ENCODE measurements around the gene APEX2. TPM values are rescaled to one million over a fixed set of nuclear protein-coding genes. Genes with fewer than 3 reads are reported as not detected.

APEX2 gene
- polyA plus RNA-seq, 4 donors = 11.2 to 15.1 (median 14.4) TPM

GRCh38 chrX:55005256-55005655 lies 5.1 kb downstream of the APEX2 start:
- DNase-seq (no peak), FAIRE-seq (no peak)
- Histone ChIP-seq H3K4me3 (ENCODE audit: low read depth in 1 of 3, low read length in 3 of 3) (no peak overlapping the region), H3K4me1 (ENCODE audit: control insufficient read depth in 3 of 3, insufficient read depth in 2 of 3, low read depth in 1 of 3, low read length in 2 of 3) (peaks cover 0 to 25% (median 8%) of the 10 kb centered on the region in 3 donors), H3K27ac (ENCODE audit: low read depth in 1 of 3, low read length in 2 of 3) (no peak overlapping the region), H3K27me3 (ENCODE audit: control insufficient read depth in 3 of 3, insufficient read depth in 3 of 3, low read length in 3 of 3) (no peaks in the 10 kb centered on the region), H3K36me3 (ENCODE audit: control insufficient read depth in 3 of 3, insufficient read depth in 2 of 3, low read depth in 1 of 3, low read length in 3 of 3) (peaks cover 0 to 38% (median 3%) of the 10 kb centered on the region in 3 donors), H3K9me3 (ENCODE audit: control insufficient read depth in 2 of 2, insufficient read depth in 1 of 2, low read depth in 1 of 2, low read length in 1 of 2) (no peaks in the 10 kb centered on the region)

DNA sequence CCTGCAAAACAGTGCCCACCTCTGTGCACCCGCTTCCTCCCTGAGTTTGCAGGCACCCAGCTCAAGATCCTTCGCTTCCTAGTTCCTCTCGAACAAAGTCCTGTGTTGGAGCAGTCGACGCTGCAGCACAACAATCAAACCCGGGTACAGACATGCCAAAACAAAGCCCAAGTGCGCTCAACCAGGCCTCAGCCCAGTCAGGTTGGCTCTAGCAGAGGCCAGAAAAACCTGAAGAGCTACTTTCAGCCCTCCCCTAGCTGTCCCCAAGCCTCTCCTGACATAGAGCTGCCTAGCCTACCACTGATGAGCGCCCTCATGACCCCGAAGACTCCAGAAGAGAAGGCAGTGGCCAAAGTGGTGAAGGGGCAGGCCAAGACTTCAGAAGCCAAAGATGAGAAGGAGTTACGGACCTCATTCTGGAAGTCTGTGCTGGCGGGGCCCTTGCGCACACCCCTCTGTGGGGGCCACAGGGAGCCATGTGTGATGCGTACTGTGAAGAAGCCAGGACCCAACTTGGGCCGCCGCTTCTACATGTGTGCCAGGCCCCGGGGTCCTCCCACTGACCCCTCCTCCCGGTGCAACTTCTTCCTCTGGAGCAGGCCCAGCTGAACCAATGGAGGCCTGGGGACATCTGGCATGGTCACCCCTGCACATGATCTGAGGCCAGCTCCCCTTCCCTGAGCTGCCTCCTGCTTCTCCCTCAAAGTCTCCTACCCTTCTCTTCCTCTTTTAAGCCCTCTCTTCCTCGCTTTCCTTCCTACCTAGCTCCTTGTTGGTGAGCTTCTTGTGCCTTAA lies 6.9 kb downstream of the APEX2 start:
- Histone ChIP-seq H3K27me3 (ENCODE audit: control insufficient read depth in 3 of 3, insufficient read depth in 3 of 3, low read length in 3 of 3) (no peaks in the 10 kb centered on the region), H3K27ac (ENCODE audit: low read depth in 1 of 3, low read length in 2 of 3) (peak overlapping the region; percentile 53 to 92 (median 78)), H3K4me1 (ENCODE audit: control insufficient read depth in 3 of 3, insufficient read depth in 2 of 3, low read depth in 1 of 3, low read length in 2 of 3) (peaks cover 0 to 20% (median 8%) of the 10 kb centered on the region in 3 donors), H3K36me3 (ENCODE audit: control insufficient read depth in 3 of 3, insufficient read depth in 2 of 3, low read depth in 1 of 3, low read length in 3 of 3) (peaks cover 0 to 37% (median 3%) of the 10 kb centered on the region in 3 donors), H3K4me3 (ENCODE audit: low read depth in 1 of 3, low read length in 3 of 3) (no peak overlapping the region), H3K9me3 (ENCODE audit: control insufficient read depth in 2 of 2, insufficient read depth in 1 of 2, low read depth in 1 of 2, low read length in 1 of 2) (no peaks in the 10 kb centered on the region)
- FAIRE-seq = no peak
- no peak for DNase-seq
- 79 to 91% (median 84%) methylated on average over 10 to 18 of the region's 18 CpGs for WGBS, 3 donors

DNA sequence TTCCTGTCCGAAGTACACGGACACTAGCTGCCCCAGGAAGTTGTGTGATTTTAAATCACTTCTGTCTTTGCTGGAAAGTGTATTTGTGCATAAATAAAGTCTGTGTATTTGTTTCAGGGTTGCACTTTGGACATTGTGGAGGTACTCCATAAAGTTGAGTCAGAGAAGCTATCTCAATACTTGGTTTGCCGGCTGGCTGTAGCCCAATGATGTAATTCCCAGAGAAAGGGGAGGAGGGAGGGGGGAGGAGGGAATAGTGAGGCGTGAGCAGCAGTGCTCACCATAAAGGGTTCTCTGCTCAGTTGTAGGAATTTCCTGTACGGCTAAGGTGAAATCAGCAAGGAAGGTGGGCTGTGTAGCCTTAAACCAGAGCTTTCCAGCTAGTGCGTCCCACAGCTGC lies 7.5 kb downstream of the APEX2 start:
- peak; percentile 86 to 88 for DNase-seq
- FAIRE-seq = no peak
- H3K36me3 ChIP-seq (ENCODE audit: control insufficient read depth in 3 of 3, insufficient read depth in 2 of 3, low read depth in 1 of 3, low read length in 3 of 3) = peaks cover 0 to 32% (median 3%) of the 10 kb centered on the region in 3 donors
- peaks cover 0 to 20% (median 8%) of the 10 kb centered on the region in 3 donors for H3K4me1 ChIP-seq (ENCODE audit: control insufficient read depth in 3 of 3, insufficient read depth in 2 of 3, low read depth in 1 of 3, low read length in 2 of 3)
- H3K27me3 ChIP-seq (ENCODE audit: control insufficient read depth in 3 of 3, insufficient read depth in 3 of 3, low read length in 3 of 3) = no peaks in the 10 kb centered on the region
- no peak overlapping the region for H3K4me3 ChIP-seq (ENCODE audit: low read depth in 1 of 3, low read length in 3 of 3)
- H3K27ac ChIP-seq (ENCODE audit: low read depth in 1 of 3, low read length in 2 of 3) = peak overlapping the region; percentile 56 to 95 (median 78)
- WGBS, 3 donors = 8 to 43% (median 43%) methylated on average over 6 of the region's 6 CpGs
- H3K9me3 ChIP-seq (ENCODE audit: control insufficient read depth in 2 of 2, insufficient read depth in 1 of 2, low read depth in 1 of 2, low read length in 1 of 2) = no peaks in the 10 kb centered on the region

DNA sequence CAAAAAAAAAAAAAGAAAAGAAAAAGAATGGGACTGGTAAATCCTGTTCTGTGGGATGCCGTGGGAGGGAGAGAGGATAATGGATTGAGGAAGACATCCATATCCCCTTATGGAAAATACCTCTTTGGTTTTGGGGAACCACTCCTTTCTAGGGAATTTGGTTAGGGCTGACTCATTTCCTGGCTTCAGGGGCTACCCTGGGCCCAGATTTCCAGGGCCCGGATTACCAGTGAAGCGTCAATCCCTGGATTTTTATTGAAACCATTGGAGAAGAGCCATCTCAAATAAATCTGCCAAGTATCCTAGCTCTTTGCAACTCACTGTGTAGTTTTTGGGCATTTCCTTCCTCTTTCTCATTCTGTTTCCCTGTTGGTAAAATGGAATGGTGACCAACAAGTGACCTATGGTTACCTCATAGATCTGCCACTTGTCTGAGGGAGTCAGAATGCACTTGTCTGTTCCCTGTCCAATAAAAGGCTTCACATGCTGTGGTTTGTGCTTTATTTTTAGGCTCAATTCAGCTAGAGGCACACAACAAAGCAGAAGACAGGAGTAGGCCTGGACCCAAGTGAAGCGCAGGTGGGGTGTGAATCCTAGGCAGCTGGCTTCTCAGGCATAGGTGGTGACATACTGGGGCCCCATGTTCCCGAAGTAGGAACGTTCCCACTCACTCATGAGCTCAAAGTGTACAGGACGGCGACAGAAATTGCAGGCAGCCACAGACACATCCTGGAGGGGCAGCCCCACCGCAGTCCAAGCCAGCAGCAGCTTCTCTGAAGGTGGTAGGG lies 8.6 kb downstream of the APEX2 start:
- no peak for FAIRE-seq
- no peak for DNase-seq
- Histone ChIP-seq H3K27me3 (ENCODE audit: control insufficient read depth in 3 of 3, insufficient read depth in 3 of 3, low read length in 3 of 3) (no peaks in the 10 kb centered on the region), H3K4me1 (ENCODE audit: control insufficient read depth in 3 of 3, insufficient read depth in 2 of 3, low read depth in 1 of 3, low read length in 2 of 3) (peaks cover 0 to 20% (median 8%) of the 10 kb centered on the region in 3 donors), H3K9me3 (ENCODE audit: control insufficient read depth in 2 of 2, insufficient read depth in 1 of 2, low read depth in 1 of 2, low read length in 1 of 2) (no peaks in the 10 kb centered on the region), H3K4me3 (ENCODE audit: low read depth in 1 of 3, low read length in 3 of 3) (no peak overlapping the region), H3K27ac (ENCODE audit: low read depth in 1 of 3, low read length in 2 of 3) (peak overlapping the region in 2 of 3 donors; percentile 56 to 95), H3K36me3 (ENCODE audit: control insufficient read depth in 3 of 3, insufficient read depth in 2 of 3, low read depth in 1 of 3, low read length in 3 of 3) (peaks cover 0 to 23% (median 3%) of the 10 kb centered on the region in 3 donors)
- 45 to 68% (median 61%) methylated on average over 9 of the region's 9 CpGs for WGBS, 3 donors

- H3K36me3 ChIP-seq (ENCODE audit: control insufficient read depth in 3 of 3, insufficient read depth in 2 of 3, low read depth in 1 of 3, low read length in 3 of 3) = peaks cover 0 to 10% (median 1%) of the 10 kb centered on the region in 3 donors
- no peak overlapping the region for H3K4me3 ChIP-seq (ENCODE audit: low read depth in 1 of 3, low read length in 3 of 3)
- peaks cover 0 to 20% (median 8%) of the 10 kb centered on the region in 3 donors for H3K4me1 ChIP-seq (ENCODE audit: control insufficient read depth in 3 of 3, insufficient read depth in 2 of 3, low read depth in 1 of 3, low read length in 2 of 3)
- H3K9me3 ChIP-seq (ENCODE audit: control insufficient read depth in 2 of 2, insufficient read depth in 1 of 2, low read depth in 1 of 2, low read length in 1 of 2) = no peaks in the 10 kb centered on the region
- H3K27ac ChIP-seq (ENCODE audit: low read depth in 1 of 3, low read length in 2 of 3) = no peak overlapping the region
- no peaks in the 10 kb centered on the region for H3K27me3 ChIP-seq (ENCODE audit: control insufficient read depth in 3 of 3, insufficient read depth in 3 of 3, low read length in 3 of 3)
- no peak for FAIRE-seq
- no peak for DNase-seq
- WGBS, 3 donors = 44 to 50% (median 44%) methylated on average over 2 of the region's 2 CpGs
These were observed 11.1 kb downstream of the APEX2 start for GRCh38 chrX:55011294-55011693.

DNA sequence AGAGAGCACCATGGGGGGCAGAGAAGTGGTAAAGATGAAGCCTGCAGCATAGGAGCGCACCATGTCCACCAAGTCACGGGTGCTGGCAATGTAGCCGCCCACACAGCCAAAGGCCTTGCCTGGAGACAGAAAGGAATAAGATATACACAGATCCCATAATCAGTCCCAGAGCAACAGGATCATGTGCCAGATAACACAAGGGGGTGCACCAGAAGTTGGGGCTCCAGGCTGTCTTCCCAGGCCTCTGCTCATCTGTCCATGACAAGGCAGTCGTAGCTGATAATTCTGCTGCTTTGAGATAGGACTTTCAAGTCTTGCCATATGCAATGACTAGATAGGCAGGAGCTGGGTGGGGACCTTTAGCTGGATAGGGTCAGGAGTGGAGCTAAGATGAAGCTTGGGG lies 14.7 kb downstream of the APEX2 start:
- Histone ChIP-seq H3K9me3 (ENCODE audit: control insufficient read depth in 2 of 2, insufficient read depth in 1 of 2, low read depth in 1 of 2, low read length in 1 of 2) (no peaks in the 10 kb centered on the region), H3K27me3 (ENCODE audit: control insufficient read depth in 3 of 3, insufficient read depth in 3 of 3, low read length in 3 of 3) (no peaks in the 10 kb centered on the region), H3K4me3 (ENCODE audit: low read depth in 1 of 3, low read length in 3 of 3) (no peak overlapping the region), H3K4me1 (ENCODE audit: control insufficient read depth in 3 of 3, insufficient read depth in 2 of 3, low read depth in 1 of 3, low read length in 2 of 3) (no peaks in the 10 kb centered on the region), H3K27ac (ENCODE audit: low read depth in 1 of 3, low read length in 2 of 3) (no peak overlapping the region), H3K36me3 (ENCODE audit: control insufficient read depth in 3 of 3, insufficient read depth in 2 of 3, low read depth in 1 of 3, low read length in 3 of 3) (no peaks in the 10 kb centered on the region)
- DNase-seq = no peak
- FAIRE-seq = no peak
- 86 to 95% (median 92%) methylated on average over 3 to 4 of the region's 4 CpGs for WGBS, 3 donors

DNA sequence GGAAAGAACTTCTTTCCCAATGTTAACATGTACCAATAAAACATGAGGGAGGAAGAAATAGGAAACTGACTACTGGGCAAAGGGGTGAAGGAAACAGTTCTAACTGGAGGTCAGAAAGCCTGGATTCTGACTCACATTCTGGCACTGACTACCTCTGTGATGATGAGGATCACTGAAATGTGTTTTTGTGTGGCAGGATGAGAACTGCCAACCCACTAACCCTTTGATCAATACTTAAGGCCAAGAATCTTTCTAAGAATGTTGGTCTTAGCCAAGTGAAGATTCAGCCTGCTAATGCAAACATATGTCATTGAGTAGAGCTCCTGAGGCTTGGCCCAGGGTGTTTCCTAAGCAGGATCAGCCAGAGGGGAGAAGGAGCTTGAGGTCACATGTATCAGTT lies 26.0 kb downstream of the APEX2 start:
- H3K9me3 ChIP-seq (ENCODE audit: control insufficient read depth in 2 of 2, insufficient read depth in 1 of 2, low read depth in 1 of 2, low read length in 1 of 2) = no peaks in the 10 kb centered on the region
- H3K36me3 ChIP-seq (ENCODE audit: control insufficient read depth in 3 of 3, insufficient read depth in 2 of 3, low read depth in 1 of 3, low read length in 3 of 3) = no peaks in the 10 kb centered on the region
- DNase-seq = no peak
- no peaks in the 10 kb centered on the region for H3K27me3 ChIP-seq (ENCODE audit: control insufficient read depth in 3 of 3, insufficient read depth in 3 of 3, low read length in 3 of 3)
- no peak overlapping the region for H3K27ac ChIP-seq (ENCODE audit: low read depth in 1 of 3, low read length in 2 of 3)
- no peaks in the 10 kb centered on the region for H3K4me1 ChIP-seq (ENCODE audit: control insufficient read depth in 3 of 3, insufficient read depth in 2 of 3, low read depth in 1 of 3, low read length in 2 of 3)
- no peak for FAIRE-seq
- no peak overlapping the region for H3K4me3 ChIP-seq (ENCODE audit: low read depth in 1 of 3, low read length in 3 of 3)

GRCh38 chrX:55026840-55027239 lies 26.7 kb downstream of the APEX2 start:
- Histone ChIP-seq H3K36me3 (ENCODE audit: control insufficient read depth in 3 of 3, insufficient read depth in 2 of 3, low read depth in 1 of 3, low read length in 3 of 3) (no peaks in the 10 kb centered on the region), H3K9me3 (ENCODE audit: control insufficient read depth in 2 of 2, insufficient read depth in 1 of 2, low read depth in 1 of 2, low read length in 1 of 2) (no peaks in the 10 kb centered on the region), H3K27me3 (ENCODE audit: control insufficient read depth in 3 of 3, insufficient read depth in 3 of 3, low read length in 3 of 3) (no peaks in the 10 kb centered on the region), H3K4me1 (ENCODE audit: control insufficient read depth in 3 of 3, insufficient read depth in 2 of 3, low read depth in 1 of 3, low read length in 2 of 3) (no peaks in the 10 kb centered on the region), H3K4me3 (ENCODE audit: low read depth in 1 of 3, low read length in 3 of 3) (no peak overlapping the region), H3K27ac (ENCODE audit: low read depth in 1 of 3, low read length in 2 of 3) (no peak overlapping the region)
- FAIRE-seq = no peak
- WGBS, 3 donors = 40 to 58% (median 48%) methylated on average over 2 of the region's 2 CpGs
- no peak for DNase-seq
